AG04449 (cell line): Measurements from ENCODE around the gene NCOR2.

Source experiments
- CTCF ChIA-PET: fragments of 350-600 bp; formaldehyde crosslinking; extraction: SDS; loops from one replicate; lab custom pipeline; 2021; ENCODE audit warnings: antibody characterized with exemption; lab: Yijun Ruan, JAX
- POLR2A ChIA-PET: fragments of 400-600, 350-600 bp; formaldehyde crosslinking; extraction: SDS; loops from one replicate; lab custom pipeline; 2020; ENCODE audit warnings: antibody characterized with exemption, inconsistent platforms; lab: Yijun Ruan, JAX
- DNase-seq: peaks from one replicate; pipeline ENCODE4 v3.0.0-alpha.2; 2010; ENCODE audit warnings: low read depth, low spot score
- H3K4me3 ChIP-seq: 2 replicates; pipeline ENCODE4 v1.5.1; 2011; ENCODE audit warnings: low read depth, mild to moderate bottlenecking, control low read depth, low read length
- TF ChIP-seq, protein P1 (sequence below): IDR thresholded peaks from one replicate; pipeline ENCODE4 v1.5.1; 2011; ENCODE audit warnings: mild to moderate bottlenecking, moderate library complexity, low read length, control low read depth, inconsistent platforms; ENCODE audit not compliant: insufficient read depth; ENCODE audit errors: missing control alignments

NCOR2 gene

DNA sequence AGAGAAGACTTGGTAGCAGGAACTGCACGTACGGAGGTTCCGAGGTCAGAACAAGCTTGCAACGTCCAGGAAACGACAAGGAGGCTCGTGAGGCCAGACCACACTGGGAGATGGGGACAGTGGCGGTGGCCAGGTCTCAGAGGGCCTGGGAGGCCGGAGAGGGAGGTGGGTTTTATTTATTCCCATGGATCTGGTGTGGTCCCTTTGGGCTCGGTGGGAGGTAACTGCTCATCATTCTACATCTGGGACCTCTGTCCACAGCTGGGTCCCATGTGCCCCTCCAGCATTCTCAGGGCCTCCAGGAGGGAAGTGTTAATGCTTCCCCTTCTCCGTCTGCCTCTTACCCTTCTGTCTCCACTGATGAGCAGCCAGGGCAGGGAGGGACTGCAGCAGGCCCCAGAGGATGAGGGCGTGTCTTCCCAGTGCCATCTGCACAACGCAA lies 35.7 kb upstream of the NCOR2 start:
- ChIA-PET CTCF (interaction anchor here (1.2 kb wide), 1 partner anchor 10 kb away, joined by 3 read pairs; no protein-coding TSS in a partner anchor), POLR2A (no interaction called here)
- TF ChIP-seq, protein P1, sequence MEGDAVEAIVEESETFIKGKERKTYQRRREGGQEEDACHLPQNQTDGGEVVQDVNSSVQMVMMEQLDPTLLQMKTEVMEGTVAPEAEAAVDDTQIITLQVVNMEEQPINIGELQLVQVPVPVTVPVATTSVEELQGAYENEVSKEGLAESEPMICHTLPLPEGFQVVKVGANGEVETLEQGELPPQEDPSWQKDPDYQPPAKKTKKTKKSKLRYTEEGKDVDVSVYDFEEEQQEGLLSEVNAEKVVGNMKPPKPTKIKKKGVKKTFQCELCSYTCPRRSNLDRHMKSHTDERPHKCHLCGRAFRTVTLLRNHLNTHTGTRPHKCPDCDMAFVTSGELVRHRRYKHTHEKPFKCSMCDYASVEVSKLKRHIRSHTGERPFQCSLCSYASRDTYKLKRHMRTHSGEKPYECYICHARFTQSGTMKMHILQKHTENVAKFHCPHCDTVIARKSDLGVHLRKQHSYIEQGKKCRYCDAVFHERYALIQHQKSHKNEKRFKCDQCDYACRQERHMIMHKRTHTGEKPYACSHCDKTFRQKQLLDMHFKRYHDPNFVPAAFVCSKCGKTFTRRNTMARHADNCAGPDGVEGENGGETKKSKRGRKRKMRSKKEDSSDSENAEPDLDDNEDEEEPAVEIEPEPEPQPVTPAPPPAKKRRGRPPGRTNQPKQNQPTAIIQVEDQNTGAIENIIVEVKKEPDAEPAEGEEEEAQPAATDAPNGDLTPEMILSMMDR: no peak
- H3K4me3 ChIP-seq: no peak overlapping the region
- no peak for DNase-seq

DNA sequence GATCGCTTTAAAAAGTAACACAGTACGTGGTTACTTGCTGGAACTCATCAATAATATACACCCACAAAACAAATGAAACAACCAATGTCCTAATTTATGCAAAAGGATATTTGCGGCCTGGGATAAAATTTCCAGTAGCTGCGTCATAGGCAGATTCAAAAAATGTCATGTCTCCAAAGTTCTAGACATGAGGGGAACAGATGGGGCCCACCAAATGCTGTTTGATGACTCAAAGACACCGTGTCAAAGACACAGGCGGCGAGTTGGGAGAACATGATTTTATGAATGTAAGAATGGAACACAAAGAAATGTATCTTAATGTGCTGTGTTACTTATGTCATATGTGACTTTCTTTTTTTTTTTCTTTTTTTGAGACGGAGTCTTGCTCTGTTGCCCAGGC lies 34.3 kb upstream of the NCOR2 start:
- ChIA-PET CTCF (no interaction called here), POLR2A (no interaction called here)
- TF ChIP-seq, protein P1: no peak
- no peak overlapping the region for H3K4me3 ChIP-seq
- no peak for DNase-seq

DNA sequence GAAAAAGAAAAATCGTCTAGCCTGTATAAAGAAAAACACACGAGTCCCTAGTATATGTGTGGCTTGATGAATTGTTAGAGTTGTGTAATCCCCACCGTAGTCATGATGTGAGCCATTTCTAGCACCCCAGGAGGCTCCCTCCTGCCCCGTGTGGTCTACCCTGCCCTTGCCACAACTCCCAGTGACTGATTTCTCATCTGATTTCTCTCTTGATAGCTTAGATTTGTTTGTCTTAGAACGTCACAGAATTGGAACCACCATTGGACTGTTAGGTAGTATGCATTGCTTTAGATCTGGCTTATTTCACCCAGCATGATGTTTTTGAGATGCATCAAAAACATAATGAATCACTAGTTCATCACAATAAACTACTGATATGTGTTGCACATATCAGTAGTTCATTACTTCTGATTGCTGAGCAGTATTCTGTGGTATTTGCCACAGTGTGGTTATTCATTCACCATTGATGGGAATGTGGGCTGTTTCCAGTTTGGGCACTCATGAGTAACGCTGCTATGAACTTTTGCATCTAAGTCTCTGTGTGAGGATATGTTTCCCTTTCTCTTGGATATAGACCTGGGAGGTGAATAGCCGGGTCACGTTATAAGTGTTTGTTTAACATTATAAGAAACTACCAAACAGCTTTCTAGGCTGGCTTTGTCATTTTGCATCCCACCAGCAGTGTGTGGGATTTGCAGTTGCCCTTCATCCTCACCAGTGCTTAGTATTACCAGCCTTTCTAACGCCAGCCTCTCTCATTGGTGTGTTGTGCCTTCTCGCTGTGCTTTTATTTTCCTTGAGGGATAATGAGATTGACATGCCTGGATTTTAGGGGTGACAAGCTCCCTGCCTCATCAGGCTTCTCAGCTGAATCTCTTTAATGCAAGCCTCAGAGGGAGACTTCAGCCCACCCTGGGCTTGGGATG lies 31.9 kb upstream of the NCOR2 start:
- H3K4me3 ChIP-seq: no peak overlapping the region
- CTCF ChIA-PET: interaction anchor here (1.1 kb wide), 1 partner anchor 29 kb away, joined by 3 read pairs; no protein-coding TSS in a partner anchor
- TF ChIP-seq, protein P1: peak; percentile 25
- POLR2A ChIA-PET: interaction anchor here (1.0 kb wide), 1 partner anchor 218 kb away, joined by 3 read pairs; no protein-coding TSS in a partner anchor
- no peak for DNase-seq

DNA sequence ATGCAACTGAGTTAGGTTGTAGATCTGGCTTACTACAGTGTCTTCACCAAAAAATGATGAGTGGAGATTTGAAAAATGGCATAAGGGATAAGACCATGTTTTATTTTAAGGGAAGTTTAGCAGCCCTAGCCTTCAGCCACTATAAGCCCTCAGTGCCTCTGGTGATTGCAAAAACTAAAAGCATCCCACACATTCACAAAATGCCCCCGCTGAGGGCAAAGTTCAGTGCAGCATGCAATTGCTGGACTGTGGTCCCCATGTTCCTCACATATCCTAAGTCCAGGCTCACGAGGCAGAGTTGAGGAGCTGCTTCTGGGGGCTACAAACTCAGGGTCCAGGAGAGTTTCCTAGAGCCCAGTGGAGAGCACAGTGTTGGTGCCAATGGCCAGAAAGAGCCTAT lies 29.6 kb upstream of the NCOR2 start:
- CTCF ChIA-PET: no interaction called here
- no peak for DNase-seq
- POLR2A ChIA-PET: no interaction called here
- TF ChIP-seq, protein P1: no peak
- H3K4me3 ChIP-seq: no peak overlapping the region

DNA sequence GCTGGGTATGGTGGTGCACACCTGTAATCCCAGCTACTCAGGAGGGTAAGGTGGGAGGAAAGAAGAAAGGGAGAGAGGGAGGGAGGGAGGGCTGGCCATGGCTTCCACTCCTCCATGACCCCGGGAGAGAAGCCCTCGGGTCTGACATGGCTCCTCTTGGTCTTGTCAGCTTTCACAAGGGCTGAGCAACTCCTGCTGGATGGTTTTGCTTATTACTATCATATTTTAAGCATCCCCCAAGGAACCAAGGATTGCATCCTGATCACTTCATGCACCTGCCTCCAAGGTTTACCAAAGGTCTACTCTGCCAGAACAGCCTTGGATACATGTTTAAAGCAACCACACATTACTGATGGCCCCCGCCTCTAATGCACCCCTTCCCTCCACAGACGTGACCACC lies 28.0 kb upstream of the NCOR2 start:
- DNase-seq: no peak
- CTCF ChIA-PET: no interaction called here
- H3K4me3 ChIP-seq: no peak overlapping the region
- POLR2A ChIA-PET: no interaction called here
- TF ChIP-seq, protein P1: no peak

DNA sequence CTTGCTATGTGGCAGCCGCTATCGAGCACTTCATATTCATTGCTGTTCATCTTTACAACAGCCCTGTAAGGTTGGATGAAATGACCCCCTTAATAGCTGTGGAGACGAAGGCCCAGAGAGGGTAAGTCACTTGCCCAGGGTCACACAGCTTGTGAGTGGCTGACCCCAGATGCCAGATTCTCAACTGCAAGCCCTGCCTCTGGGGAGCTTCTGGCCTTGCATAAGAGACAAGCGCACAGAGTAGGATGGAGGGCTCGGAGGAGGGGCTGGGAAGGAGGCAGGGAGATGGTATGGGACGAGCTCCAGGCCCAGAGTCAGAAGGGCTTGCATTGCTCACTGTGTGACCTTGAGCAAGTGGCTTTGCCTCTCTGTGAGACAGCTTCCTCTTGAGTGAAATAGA lies 27.4 kb upstream of the NCOR2 start:
- TF ChIP-seq, protein P1: no peak
- POLR2A ChIA-PET: no interaction called here
- CTCF ChIA-PET: no interaction called here
- DNase-seq: no peak
- no peak overlapping the region for H3K4me3 ChIP-seq
